Stomach (tissue), 9 donors: Measurements from ENCODE around the gene TRMU. TPM values are rescaled to one million over a fixed set of nuclear protein-coding genes. Genes with fewer than 3 reads are reported as not detected.
"Not testable (repeated sequence)": the region's sequence is repeated elsewhere in the genome, so short reads cannot be mapped to it uniquely, and the experiment has no call there.

ENCODE experiments used
- DNase-seq, 2 donors: peaks; one replicate each; pipeline versions ENCODE4 v3.0.0 to v3.0.0-alpha.2; 2013 to 2019
- H3K27ac ChIP-seq, 5 donors: fragments of 200-600 bp in 4 of 5; sonication (generic) in 4 of 5; one replicate each; pipeline ENCODE4 v1.5.1; 2013 to 2019; ENCODE audit warnings: mild to moderate bottlenecking in 1 of 5, moderate library complexity in 1 of 5
- H3K27me3 ChIP-seq, 3 donors: fragments of 200-600 bp; sonication (generic); one replicate each; pipeline ENCODE4 v1.5.1; 2017 to 2019; ENCODE audit warnings: mixed run types in 1 of 3
- H3K36me3 ChIP-seq, 4 donors: fragments of 200-600 bp; sonication (generic); 1 replicate in 3 of 4; 2 replicates in 1 of 4; pipeline ENCODE4 v1.5.1; 2016 to 2019
- H3K4me1 ChIP-seq, 4 donors: fragments of 200-600 bp; sonication (generic); one replicate each; pipeline ENCODE4 v1.5.1; 2016 to 2019
- H3K4me3 ChIP-seq, 4 donors: fragments of 200-600 bp; sonication (generic) in 3 of 4; one replicate each; pipeline ENCODE4 v1.5.1; 2016 to 2019; ENCODE audit warnings: mild to moderate bottlenecking in 1 of 4
- H3K9me3 ChIP-seq, 4 donors: fragments of 200-600 bp; sonication (generic); one replicate each; pipeline ENCODE4 v1.5.1; 2016 to 2019
- EP300 ChIP-seq: sonication (generic); formaldehyde crosslinking; IDR thresholded peaks from one replicate; pipeline ENCODE4 v1.6.1; 2017; ENCODE audit warnings: antibody characterized with exemption
- POLR2A ChIP-seq, 4 donors: fragments of 450-650 bp; IDR thresholded peaks; one replicate each; pipeline ENCODE4 v1.6.1; 2016; ENCODE audit warnings: antibody characterized with exemption in 4 of 4, control low read depth in 2 of 4, mild to moderate bottlenecking in 1 of 4, moderate library complexity in 1 of 4
- POLR2AphosphoS5 ChIP-seq, 3 donors: sonication (generic); formaldehyde crosslinking; IDR thresholded peaks; one replicate each; pipeline ENCODE4 v1.6.1; 2016; ENCODE audit warnings: antibody characterized with exemption in 3 of 3
- WGBS, 5 donors: extraction: QIAGEN DNeasy Blood & Tissue Kit in 3 of 5; methylation state at CpG; one replicate each; pipeline versions ENCODE4 v1.1.5 to v1.1.7; 2013 to 2018; 5-methylcytosine and 5-hydroxymethylcytosine counted together
- intact Hi-C: fragments of 100-400 bp; cut with DNase I; formaldehyde crosslinking; loops from one replicate; pipeline ENCODE4 v1.15.1; 2023; ENCODE audit warnings: low total_unique reads
- polyA plus RNA-seq, 3 donors: library from polyadenylated mRNA; stranded (reverse); fragments of 200-250 nt; gene quantifications; one replicate each; pipeline ENCODE4 v1.2.3, GENCODE V29; 2013
- total RNA-seq, 5 donors: library from RNA; depleted of rRNA; stranded (reverse); fragments of >200 nt; gene quantifications; one replicate each; pipeline versions ENCODE4 v1.1.0 to v1.2.3, GENCODE V29; 2014 to 2016
- TF ChIP-seq, protein P1 (sequence below), 7 experiments: fragments of 450-650 bp in 4 of 7; fragments of 200-600 bp in 3 of 7; sonication (generic) in 3 of 7; IDR thresholded peaks; one replicate each; pipeline ENCODE4 v1.5.1; 2016 to 2019; ENCODE audit warnings: antibody characterized with exemption in 7 of 7, control low read depth in 2 of 7, mild to moderate bottlenecking in 1 of 7
- donor health status: healthy with polysubstance abuse.
- donor health status: Bipolar disorder and iron deficiency.
- donor health status: healthy.

The TRMU gene
- total and polyA plus RNA-seq, 8 donors = 23.8 to 114 (median 57.4) TPM

DNA sequence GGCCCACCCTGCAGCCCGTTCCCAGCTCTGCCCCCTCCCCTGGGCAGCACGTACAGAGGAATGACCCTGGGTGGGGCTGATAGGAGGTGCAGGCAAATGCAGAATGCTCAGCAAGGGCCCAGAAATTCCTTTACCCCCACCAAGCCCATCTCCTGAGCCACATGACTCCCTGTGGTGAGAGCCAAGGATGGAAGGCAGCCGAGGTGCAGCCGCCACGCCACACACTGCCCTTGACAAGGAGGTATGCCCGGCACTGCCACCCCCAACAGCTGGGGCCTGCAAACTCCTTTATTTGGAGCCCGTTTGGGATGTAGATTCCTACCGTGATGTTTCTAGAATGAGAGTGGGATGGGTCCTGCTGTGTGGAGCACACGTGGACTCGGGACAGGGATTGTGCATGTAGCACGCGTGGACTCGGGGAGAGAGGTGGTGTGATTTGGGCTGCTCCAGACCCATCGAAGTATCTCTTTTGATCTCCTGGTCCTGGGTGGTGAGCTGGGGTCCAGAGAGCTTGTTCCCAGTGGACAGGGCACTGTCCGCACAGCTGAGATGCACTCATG, 25.9 kb upstream of the TRMU start:
- TF ChIP-seq, protein P1, sequence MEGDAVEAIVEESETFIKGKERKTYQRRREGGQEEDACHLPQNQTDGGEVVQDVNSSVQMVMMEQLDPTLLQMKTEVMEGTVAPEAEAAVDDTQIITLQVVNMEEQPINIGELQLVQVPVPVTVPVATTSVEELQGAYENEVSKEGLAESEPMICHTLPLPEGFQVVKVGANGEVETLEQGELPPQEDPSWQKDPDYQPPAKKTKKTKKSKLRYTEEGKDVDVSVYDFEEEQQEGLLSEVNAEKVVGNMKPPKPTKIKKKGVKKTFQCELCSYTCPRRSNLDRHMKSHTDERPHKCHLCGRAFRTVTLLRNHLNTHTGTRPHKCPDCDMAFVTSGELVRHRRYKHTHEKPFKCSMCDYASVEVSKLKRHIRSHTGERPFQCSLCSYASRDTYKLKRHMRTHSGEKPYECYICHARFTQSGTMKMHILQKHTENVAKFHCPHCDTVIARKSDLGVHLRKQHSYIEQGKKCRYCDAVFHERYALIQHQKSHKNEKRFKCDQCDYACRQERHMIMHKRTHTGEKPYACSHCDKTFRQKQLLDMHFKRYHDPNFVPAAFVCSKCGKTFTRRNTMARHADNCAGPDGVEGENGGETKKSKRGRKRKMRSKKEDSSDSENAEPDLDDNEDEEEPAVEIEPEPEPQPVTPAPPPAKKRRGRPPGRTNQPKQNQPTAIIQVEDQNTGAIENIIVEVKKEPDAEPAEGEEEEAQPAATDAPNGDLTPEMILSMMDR (IDR thresholded peaks at IDR 0.05) = no peak
- TF ChIP-seq EP300 (no peak), POLR2A (IDR thresholded peaks at IDR 0.05) (no peak), POLR2AphosphoS5 (IDR thresholded peaks at IDR 0.05) (no peak)
- Histone ChIP-seq H3K27me3 (no peaks in the 10 kb centered on the region), H3K27ac (no peak overlapping the region), H3K4me1 (peaks cover 0 to 2% (median 0%) of the 10 kb centered on the region in 4 donors), H3K9me3 (no peaks in the 10 kb centered on the region), H3K36me3 (peaks cover 0 to 17% (median 0%) of the 10 kb centered on the region in 4 donors), H3K4me3 (no peak overlapping the region)
- intact Hi-C loops = no loop called here
- 91 to 97% (median 94%) methylated on average over 14 to 15 of the region's 15 CpGs for WGBS, 5 donors
- no peak for DNase-seq

- no peak overlapping the region for H3K27ac ChIP-seq
- TF ChIP-seq, protein P1 (IDR thresholded peaks at IDR 0.05) = no peak
- no peak for TF ChIP-seq POLR2A (IDR thresholded peaks at IDR 0.05)
- H3K4me3 ChIP-seq = no peak overlapping the region
- no peaks in the 10 kb centered on the region for H3K9me3 ChIP-seq
- intact Hi-C loops = no loop called here
- peaks cover 0 to 28% (median 0%) of the 10 kb centered on the region in 4 donors for H3K36me3 ChIP-seq
- no peaks in the 10 kb centered on the region for H3K27me3 ChIP-seq
- no peak for DNase-seq
- H3K4me1 ChIP-seq = peaks cover 0 to 2% (median 0%) of the 10 kb centered on the region in 4 donors
- WGBS, 5 donors = 93 to 98% (median 94%) methylated on average over 3 to 8 of the region's 8 CpGs
Measured at GRCh38 chr22:46312056-46312455, 23.5 kb upstream of the TRMU start.

DNA sequence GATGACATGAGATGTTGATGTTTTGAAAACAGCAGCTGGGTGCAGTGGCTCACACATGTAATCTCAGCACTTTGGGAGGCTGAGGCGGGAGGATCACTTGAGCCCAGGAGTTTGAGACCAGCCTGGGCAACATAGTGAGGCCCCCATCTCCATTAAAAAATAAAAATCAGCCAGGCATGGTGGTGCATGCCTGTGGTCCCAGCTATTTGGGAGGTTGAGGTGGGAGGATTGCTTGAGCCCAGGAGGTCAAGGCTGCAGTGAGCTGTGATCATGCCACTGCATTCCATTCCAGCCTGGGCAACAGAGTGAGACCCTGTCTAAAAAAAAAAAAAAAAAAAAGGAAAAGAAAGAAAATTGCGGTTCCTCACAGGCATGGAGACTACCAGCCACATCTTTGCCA, 22.7 kb upstream of the TRMU start:
- WGBS, 5 donors = 93 to 100% (median 100%) methylated on average over 2 of the region's 2 CpGs
- H3K27me3 ChIP-seq, H3K9me3 ChIP-seq, H3K4me3 ChIP-seq, intact Hi-C loops, H3K27ac ChIP-seq, DNase-seq, H3K4me1 ChIP-seq: not testable (repeated sequence)
- H3K36me3 ChIP-seq = peaks cover 0 to 32% (median 0%) of the 10 kb centered on the region in 4 donors

- DNase-seq = no peak
- Histone ChIP-seq H3K27me3 (no peaks in the 10 kb centered on the region), H3K4me3 (no peak overlapping the region), H3K27ac (no peak overlapping the region), H3K9me3 (no peaks in the 10 kb centered on the region), H3K36me3 (peaks cover 0 to 36% (median 0%) of the 10 kb centered on the region in 4 donors), H3K4me1 (peaks cover 0 to 2% (median 0%) of the 10 kb centered on the region in 4 donors)
- TF ChIP-seq EP300 = no peak
- no peak for TF ChIP-seq POLR2A (IDR thresholded peaks at IDR 0.05)
- TF ChIP-seq, protein P1 (IDR thresholded peaks at IDR 0.05) = no peak
- TF ChIP-seq POLR2AphosphoS5 (IDR thresholded peaks at IDR 0.05) = no peak
- 92 to 99% (median 94%) methylated on average over 12 of the region's 12 CpGs for WGBS, 5 donors
- intact Hi-C loops = loop anchor here (2.0 to 5.0 kb wide), 3 partner anchors 193 to 394 kb away; no protein-coding TSS in a partner anchor
Measured at GRCh38 chr22:46315976-46316375, 19.5 kb upstream of the TRMU start.

GRCh38 chr22:46317646-46318045, 17.9 kb upstream of the TRMU start:
- TF ChIP-seq POLR2AphosphoS5 (IDR thresholded peaks at IDR 0.05) (no peak), POLR2A (IDR thresholded peaks at IDR 0.05) (no peak), EP300 (no peak)
- TF ChIP-seq, protein P1 (IDR thresholded peaks at IDR 0.05) = no peak
- Histone ChIP-seq H3K27ac (no peak overlapping the region), H3K27me3 (no peaks in the 10 kb centered on the region), H3K36me3 (peaks cover 0 to 38% (median 0%) of the 10 kb centered on the region in 4 donors), H3K9me3 (no peaks in the 10 kb centered on the region), H3K4me1 (peaks cover 0 to 2% (median 0%) of the 10 kb centered on the region in 4 donors), H3K4me3 (no peak overlapping the region)
- no peak for DNase-seq
- intact Hi-C loops = loop anchor here (5.0 kb wide), 2 partner anchors 320 to 395 kb away; no protein-coding TSS in a partner anchor
- WGBS, 5 donors = 88 to 94% (median 91%) methylated on average over 13 to 20 of the region's 20 CpGs
